PC-9 (cell line): Measurements from ENCODE around the gene HSPG2.

Experiments
- EZH2 ChIP-seq: fragments of 200-600 bp; sonication (generic); IDR thresholded peaks from 2 replicates; pipeline ENCODE4 v1.8.0; 2017; ENCODE audit warnings: antibody characterized with exemption, low read depth
- TF ChIP-seq, protein P1 (sequence below): fragments of 200-600 bp; sonication (generic); conservative IDR thresholded peaks from 2 replicates; pipeline ENCODE4 v1.6.1; 2017; ENCODE audit warnings: mixed run types, antibody characterized with exemption, mild to moderate bottlenecking, moderate library complexity

GRCh38 chr1:21879928-21880618 lies 57.0 kb downstream of the HSPG2 start:
- no peak for TF ChIP-seq EZH2
- TF ChIP-seq, protein P1, sequence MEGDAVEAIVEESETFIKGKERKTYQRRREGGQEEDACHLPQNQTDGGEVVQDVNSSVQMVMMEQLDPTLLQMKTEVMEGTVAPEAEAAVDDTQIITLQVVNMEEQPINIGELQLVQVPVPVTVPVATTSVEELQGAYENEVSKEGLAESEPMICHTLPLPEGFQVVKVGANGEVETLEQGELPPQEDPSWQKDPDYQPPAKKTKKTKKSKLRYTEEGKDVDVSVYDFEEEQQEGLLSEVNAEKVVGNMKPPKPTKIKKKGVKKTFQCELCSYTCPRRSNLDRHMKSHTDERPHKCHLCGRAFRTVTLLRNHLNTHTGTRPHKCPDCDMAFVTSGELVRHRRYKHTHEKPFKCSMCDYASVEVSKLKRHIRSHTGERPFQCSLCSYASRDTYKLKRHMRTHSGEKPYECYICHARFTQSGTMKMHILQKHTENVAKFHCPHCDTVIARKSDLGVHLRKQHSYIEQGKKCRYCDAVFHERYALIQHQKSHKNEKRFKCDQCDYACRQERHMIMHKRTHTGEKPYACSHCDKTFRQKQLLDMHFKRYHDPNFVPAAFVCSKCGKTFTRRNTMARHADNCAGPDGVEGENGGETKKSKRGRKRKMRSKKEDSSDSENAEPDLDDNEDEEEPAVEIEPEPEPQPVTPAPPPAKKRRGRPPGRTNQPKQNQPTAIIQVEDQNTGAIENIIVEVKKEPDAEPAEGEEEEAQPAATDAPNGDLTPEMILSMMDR: no peak
